GM21723 (cell line): ENCODE results near the gene EPB41L2.
A peak's percentile ranks its signal among the peaks of the same experiment; 100 is the strongest.

ENCODE experiments used
- ATAC-seq: cut with Tn5 transposase; IDR thresholded peaks from one replicate; pipeline ENCODE4 v1.9.1; 2021; ENCODE audit warnings: mild to moderate bottlenecking, moderate library complexity; ENCODE audit not compliant: unreplicated experiment

The EPB41L2 gene

DNA sequence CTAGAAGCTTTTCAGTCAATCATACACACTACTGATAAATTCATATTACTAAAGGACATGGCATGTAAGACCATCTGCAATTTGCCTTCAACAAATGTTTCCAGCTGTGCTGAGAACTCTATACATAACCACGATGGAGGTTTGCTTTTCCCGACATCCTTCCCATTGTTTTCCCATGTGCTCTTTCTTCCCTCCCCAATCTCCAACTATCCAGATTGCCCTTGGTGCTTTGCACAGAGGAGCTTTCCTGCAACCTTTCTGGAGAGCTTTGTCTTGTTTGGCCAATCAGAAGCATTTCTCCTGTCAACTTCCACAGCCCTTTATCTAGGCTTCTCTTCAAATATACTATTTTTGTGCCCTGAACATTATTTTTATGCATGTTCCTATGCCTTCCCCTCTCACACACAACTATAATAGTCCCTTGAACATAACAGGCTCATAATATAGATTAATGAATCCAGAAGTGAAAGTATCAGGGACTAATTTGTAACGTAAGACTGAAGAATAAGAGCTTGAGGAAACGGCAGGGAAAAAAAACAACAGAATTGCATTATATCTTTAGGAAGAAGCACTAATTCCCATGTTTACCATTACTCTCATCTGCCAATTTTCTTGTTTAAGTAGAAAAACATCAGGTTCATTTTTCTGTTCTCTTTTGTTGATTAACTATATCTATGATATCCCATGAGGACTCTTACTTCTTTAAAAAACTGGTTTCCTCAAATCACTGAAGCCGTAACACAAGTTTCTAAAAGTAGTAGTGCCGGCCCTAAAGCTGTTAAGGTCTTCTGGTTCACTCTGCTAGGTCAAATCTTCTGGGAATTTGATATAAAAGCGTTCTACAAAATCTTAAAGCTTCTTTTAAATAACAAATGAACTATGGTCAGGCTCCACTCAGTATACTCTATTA lies 215.8 kb downstream of the EPB41L2 start:
- ATAC-seq: no peak

DNA sequence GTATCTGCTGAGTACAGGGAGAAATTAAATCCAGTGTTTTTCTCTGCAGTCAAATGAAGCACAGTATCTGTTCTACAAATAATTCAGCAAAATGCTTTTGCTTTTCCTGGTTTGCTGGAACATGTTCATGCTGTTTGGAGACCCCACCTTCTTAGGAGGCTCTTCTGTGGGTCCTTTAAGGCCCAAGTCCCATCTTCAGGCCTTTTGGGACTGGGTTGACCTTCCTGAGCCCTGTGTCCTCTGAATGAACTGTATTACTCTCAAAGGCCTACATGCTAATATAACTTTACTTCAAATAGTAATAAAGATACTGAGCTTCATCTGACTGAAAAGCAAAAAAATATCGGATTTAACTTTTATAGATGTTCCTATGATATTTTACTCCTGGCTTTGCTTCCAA lies 216.5 kb downstream of the EPB41L2 start:
- no peak for ATAC-seq

DNA sequence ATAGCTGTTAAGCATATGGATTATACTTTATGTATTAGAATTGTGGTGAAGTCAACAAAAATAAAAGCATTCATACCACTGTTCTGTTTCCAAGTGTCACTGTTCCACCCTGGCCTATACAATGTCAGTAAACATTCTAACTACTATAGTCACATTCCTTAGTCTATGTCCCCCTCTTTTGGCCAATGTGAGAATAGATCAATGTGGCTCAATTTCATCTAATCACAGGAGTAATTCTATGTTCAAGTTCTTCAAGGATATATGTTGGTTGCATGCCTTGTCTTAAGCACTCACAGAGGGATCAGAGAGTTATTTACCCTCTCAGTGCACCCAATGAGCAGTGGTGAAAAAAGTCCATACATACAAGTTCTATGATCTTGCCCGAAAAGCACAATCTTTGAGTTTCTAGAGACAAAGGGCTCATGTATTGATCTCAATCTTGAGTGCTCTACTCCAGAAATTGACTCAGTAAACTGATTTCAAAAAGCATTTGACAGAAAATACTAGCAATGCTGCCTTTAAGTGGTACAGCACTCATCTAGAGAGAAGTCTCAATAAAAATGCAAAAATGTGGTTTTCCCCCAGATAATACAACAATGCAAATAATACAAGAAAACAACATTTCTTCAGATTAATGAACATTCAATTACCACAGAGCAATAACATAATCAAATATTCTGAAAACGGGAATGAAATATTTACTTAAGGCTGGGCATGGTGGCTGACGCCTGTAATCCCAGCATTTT lies 219.3 kb downstream of the EPB41L2 start:
- ATAC-seq: peak; percentile 86

DNA sequence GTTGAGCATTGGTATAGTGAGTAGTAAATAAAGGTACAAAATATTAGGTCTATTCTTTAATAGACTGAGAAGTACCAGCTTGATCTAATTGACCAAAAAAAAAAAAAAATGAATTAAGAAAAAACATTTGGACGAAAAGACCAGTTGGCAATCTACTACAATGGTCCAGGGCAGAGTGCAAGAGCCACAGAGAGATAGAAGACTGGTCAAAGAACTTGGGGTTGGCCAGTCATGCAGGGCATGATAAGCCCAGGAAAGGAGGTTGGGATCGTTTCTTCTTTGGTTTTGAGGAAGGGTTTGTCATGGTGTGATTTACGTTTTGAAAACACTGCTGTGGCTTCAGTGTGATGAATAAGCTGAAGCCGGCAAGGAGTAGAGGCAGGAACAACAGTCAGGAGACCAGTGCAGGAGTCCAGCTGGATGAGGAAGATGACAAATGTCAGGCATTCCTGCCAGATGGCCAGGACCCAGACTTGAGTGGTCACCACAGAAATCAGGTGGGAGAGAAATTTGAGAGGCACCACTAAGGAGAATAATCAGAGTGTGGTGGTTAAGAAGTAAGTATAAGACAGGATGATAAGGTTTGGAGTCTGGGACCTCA lies 221.8 kb downstream of the EPB41L2 start:
- ATAC-seq: no peak

DNA sequence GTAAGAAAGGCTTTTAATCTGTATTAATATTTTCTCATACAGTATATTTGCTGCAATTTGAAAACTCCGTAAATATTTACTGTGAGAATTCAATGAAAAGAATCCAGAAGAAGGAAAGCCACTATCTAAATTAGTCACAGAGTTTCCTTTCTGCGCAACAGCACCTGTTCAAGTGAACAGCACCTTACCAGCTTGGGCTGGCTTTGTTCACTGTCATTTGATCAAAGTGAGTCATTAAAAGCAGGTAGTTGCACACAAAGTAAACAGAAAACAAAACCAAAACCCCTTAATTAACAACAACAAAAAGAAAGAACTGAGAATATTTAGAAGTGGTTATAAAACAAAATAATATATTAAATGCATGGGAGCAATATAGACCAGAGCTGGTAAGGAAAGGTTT lies 223.0 kb downstream of the EPB41L2 start:
- no peak for ATAC-seq

DNA sequence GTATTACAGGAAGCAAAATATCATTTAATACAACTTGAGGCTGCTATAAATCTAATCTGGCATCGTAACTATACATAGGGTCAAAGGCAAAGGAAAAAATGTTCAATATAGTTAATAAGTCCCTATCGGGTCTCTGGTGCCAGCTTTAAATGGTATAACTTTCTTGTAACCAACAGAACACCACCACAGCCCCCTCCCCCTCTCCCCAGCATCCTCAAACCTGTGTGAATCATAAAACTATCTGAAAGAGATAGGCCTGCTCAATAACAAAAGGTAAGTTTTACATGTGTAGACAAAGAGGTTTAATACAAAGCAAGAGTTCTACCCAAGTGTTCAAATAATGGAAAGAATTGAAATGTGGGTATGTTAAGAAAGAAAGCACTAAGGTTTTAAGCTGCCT lies 223.7 kb downstream of the EPB41L2 start:
- no peak for ATAC-seq

DNA sequence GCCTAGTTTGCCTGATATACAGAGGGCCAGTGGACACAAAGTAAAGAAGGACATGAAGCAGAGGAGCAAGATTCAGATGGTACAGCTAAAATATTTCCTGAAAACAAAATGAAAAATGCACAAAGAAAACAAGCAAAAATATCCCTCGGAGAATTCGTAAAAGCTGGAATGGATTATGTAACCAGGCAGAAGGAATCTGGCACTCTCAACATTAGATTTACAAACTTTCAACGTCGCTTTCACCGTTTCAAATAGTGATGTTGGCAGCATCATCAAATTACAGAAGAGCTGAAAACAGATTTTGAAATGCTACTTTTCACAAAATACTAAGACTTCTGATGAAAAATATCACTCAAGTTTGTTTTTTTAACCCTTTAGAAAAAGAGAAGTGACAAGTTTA lies 224.1 kb downstream of the EPB41L2 start:
- ATAC-seq: no peak

DNA sequence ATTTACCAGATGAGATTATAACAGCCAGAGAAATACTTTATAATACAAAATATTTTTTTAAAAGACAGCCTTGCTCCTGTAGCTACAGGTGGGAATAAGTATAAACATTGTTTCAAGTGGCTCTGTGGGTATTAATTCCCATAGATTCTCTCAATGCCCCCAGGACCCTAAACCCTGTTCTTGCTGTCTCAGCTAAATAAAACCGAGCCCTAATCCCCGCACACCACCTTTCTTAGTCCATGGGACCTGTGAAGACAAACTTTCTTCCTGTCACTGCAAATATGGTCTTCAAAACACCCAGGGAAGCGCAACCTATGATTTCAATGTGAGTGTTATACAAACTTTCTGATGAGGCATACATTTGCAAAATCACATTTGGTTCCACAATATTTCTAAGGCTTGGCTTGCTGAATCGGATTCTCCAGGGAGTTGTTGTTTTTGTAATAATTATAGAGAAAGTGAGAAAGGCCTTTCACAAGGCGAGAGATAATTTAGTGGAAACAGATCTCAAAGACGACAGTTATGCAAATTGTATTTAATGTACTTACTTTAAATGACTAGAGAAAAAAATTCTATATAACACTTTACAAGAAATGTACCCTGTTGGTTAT lies 224.7 kb downstream of the EPB41L2 start:
- ATAC-seq: no peak

DNA sequence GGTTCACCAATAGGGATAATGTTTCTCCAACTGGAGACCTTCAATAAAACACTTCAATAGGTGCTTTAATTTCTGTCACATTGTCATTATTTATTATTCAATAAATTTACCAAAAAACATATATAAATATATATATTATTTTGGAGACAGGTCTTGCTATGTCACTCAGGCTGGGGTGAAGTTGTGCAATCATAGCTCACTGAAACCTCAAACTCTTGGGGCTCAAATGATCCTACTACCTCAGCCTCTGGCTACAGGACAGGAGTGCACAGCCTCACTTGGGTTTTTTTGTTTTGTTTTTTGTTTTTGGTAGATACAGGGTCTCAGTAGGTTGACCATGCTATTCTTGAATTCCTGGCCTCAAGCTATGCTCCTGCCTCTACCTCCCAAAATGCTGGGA lies 226.0 kb downstream of the EPB41L2 start:
- ATAC-seq: no peak

DNA sequence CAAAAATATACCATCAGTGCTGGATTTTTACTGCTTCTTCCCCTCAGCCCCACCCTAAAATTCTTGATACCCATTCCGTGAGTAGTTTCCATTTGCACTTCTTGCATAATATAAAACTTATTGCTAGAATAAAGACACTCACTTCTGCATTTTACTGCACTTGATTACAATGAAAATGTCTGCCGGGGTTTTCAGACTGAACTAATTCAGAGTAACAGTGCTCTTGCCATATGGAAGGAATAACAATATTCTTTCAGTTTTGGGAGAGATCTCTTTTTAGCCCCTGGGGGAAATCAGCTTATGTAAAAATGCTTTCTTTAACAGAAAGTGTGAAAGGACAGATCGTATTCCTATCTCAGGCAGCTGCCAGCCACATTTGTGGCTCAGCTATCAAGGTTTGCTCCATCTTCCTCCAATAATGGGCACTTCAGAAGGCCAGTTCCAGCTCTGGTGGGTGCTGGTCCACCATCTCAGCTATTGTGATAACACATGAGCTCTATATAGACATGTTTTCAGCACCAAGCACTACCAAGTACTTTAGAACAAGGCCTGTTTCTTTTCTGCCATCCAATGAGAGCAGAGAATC lies 226.9 kb downstream of the EPB41L2 start:
- no peak for ATAC-seq

DNA sequence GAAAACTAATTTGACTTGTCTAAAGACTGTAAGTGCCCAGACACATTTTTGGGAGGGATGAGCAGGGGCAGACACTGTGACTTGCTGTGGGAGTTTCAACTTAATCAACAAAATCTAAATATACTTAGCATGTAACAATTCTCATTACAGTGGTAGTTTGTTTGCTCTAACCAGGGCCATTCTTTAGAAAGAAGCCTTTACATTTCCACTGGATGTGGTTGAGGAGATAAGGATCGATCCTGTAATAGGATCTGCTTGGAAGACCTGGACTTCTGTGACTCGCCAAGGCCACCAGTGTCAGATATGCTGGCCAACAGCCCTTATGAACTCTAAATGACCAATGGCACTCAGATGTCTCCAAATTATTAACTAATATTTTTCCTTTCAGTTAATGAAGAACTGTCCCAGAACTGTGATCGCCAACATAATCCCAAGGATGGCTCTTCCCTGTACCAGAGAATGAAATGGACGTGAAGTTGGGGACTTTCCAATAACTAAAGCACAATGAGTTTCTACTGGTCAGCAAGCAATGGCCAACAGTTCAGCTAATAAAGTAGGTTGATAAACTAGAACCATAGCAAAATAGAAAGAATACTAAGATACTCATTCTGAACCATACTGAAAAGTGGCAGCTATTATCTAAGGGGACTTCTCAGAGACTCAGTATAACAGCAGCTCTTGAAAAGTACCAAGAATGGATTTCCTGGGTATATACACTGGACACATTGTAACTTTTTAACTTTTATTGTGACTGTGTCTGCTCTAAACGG lies 228.4 kb downstream of the EPB41L2 start:
- ATAC-seq: no peak

DNA sequence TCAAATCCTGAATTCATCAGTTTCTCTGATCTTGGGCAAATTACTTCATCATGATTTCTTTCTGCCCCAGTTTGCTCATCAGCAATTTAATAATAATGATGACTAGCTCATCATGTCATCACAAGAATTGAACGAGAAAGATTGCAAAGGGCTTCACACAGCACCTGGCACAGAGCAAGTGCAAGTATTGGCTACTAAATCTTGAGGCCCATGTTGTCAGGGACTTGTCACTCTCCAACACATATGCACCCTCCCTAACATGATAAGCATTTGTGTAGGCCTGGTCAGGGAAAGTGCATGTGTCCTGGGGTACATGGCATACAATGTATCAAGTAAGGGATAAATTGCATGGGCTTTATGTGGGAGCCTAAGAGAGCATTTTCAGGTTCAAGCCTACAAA lies 229.5 kb downstream of the EPB41L2 start:
- no peak for ATAC-seq

DNA sequence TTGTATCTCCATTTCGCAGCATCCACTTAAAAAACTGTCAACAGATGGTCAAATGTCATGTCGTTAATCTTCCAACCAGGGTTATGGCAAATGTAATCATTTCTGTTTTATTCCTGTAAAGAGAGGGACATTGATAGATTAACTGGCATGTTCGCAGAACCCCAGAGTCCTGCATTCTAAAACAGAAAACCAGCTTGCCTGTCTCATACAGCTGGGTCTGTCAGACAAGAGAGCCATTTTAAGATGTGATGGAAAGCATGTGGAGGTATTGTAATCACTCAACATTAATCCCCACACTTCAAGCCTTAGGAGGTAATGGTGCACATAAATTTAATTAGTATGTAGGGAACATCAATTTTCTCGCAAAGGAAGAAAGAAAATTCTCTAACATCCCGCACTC lies 231.4 kb downstream of the EPB41L2 start:
- ATAC-seq: no peak

DNA sequence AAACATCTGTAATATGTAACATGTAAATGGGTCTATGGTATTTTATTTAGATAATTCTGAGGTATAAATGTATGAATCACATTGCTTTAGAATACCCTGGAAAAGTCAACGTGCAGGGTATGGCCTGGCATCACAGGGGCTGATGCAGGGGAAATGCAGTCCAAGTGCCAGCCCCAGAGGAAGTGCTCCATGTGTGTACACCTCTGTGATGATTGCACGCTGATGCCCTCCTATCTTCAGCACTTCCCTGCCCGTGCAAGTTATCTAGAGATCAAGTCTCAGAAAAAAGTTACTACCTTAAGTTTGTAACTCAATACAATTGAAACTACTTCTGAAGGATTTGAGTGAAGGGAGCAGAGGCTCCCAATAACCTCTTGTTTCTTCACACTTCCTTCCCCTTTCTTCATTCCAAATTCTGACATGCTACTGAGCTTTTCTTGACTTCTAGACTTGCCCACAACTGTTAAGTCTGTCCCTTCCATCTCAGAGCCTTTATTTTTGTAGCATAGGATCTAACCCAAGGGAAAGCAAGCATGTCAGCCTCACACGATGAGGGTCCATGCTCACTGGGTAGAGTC lies 233.6 kb downstream of the EPB41L2 start:
- no peak for ATAC-seq

DNA sequence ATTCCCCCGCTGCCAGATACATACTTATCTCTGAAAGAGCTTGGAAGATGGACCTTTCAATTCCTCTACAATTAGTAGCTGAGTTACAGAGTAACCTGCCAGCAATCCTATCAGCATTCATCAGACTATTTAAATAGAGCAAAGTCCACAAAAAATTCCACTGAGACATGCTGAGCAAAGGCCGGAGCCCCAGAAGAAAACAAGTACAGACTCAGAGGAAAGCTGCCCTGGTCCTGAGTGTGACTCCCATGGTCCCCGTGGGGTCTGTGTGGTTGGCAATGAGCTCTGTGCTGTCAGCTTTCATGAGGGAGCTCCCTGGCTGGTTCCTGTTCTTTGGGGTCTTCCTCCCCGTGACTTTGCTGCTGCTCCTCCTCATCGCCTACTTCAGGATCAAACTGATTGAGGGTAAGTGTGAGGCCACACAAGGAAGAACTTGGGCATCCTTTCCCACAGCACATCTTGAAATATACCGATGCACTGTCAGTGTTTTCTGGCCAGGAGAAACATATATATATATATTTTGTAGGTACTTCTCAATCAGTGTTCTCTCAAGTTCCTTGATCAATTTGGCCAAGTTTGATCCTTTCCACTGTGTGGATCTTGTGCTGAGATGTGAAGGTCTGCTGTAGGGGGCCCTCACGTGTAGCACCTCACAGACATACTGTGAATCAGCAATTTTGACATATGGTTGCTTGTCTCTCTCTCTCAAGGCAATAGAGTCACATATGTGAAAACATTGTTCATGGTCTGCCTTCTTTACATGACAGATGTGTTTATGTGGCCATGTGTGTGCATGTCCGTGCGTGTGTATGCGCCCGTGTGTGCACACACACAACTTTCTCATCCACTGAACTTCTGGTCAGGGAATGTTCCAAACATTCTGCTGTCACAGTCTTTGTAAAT lies 235.5 kb downstream of the EPB41L2 start, which contains the start of gene SMLR1:
Gene SMLR1 (plus strand): TSS at position 160 of the 903 bp plus-strand sequence. CDS start 8 bp downstream, at position 168.
- ATAC-seq: no peak

DNA sequence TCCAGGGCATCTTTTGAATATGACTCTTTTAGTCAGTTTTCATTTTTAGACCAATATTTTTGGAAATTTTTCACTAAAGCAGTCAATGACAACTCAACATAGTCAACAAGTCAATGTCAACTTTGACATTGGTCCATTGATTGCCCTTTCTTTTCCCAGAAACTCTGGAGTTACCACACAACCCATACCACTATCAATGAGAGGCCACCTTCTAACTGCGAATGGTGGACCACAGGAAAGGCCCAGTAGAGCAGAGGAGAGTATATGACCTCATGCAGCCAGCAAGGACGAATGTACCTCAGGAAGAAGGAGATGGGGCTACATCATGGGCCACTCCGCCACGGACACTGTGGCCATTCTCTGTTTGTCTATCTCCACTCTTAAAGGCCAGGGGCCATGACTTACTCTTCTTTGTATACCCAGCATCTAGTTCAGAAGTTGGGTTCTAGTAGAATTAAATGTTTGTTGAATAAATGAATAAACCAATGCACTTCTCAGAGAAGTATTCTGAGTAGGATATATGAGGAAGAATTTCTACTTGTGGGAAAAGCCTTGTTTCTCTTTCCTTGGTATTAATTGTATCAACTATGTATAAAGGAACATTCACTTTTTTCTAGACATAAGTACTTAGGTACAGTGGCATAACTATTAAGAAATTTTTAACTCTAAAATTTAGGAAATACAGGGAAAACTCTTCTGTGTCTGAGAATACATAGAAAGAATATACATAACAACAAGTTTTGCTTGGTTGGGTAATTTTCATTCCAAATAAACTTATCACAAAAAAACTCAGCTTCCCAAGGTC lies 236.4 kb downstream of the EPB41L2 start:
- ATAC-seq: no peak

DNA sequence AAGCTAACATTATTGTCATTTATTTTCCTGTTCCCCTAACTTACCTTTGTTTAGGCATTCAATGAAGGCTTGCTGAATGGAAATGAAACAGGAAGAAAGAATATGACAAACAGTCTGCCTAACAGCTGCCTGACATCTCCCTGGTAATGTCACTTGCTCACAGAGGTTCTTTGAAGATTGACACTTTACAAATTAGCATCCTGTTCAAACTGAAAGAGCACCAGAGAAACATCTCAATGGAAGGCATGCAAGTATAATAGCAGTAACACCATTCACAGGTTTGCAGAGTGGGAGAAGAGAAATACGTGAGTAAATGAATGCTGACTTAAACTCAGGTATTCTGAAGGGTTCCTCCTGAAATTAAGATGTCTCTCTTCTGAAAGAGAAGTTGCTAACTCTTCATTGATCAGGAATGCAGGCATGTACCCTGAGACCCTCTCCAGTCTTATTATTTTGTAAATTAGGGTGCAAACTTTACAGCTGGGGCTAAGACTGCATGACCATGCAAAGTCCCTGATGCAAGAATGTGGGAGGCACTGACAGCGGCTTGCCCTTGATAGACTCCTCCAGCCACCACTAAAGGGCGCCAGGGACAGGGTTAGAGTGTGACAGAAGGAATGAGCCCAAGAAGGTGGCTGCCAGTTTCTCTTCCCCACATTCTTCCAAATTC lies 237.1 kb downstream of the EPB41L2 start:
- no peak for ATAC-seq
